ENCODE results near the gene GPR26.

Gene GPR26

DNA sequence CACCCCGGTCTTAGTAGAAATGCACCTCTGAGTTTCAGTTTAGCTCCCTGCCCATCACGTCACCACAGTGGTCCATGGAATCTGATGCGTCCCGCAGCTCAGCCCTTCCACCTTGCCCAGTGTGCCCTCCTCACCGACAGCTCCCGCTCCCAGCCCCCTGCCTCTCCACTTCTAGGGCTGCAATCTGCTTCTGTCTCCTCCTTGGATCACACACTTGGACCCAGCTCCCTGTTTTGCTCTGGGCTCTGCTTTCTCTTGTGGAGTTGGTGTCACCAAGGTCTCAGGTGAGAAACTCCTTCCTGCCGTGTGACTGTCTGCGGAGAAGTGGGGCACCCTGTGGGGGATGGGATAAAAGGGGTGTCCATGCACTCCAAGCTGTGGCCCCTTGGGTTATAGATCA, 37.9 kb downstream of the GPR26 start:
- no peak for TF ChIP-seq TCF12 (IDR thresholded peaks at IDR 0.05; ENCODE audit: low read depth)
- TF ChIP-seq, protein P1, sequence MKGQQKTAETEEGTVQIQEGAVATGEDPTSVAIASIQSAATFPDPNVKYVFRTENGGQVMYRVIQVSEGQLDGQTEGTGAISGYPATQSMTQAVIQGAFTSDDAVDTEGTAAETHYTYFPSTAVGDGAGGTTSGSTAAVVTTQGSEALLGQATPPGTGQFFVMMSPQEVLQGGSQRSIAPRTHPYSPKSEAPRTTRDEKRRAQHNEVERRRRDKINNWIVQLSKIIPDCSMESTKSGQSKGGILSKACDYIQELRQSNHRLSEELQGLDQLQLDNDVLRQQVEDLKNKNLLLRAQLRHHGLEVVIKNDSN (IDR thresholded peaks at IDR 0.05) = no peak
- TF ChIP-seq YY1 (IDR thresholded peaks at IDR 0.05; ENCODE audit: low read depth) = no peak
- no peak for TF ChIP-seq TEAD4 (IDR thresholded peaks at IDR 0.05)
- TF ChIP-seq CEBPB (IDR thresholded peaks at IDR 0.05) = no peak
- TF ChIP-seq, protein P2, sequence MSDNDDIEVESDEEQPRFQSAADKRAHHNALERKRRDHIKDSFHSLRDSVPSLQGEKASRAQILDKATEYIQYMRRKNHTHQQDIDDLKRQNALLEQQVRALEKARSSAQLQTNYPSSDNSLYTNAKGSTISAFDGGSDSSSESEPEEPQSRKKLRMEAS (IDR thresholded peaks at IDR 0.05) = no peak
- TF ChIP-seq EP300 (IDR thresholded peaks at IDR 0.05; ENCODE audit: borderline replicate concordance) = no peak
- TF ChIP-seq FOXM1 (IDR thresholded peaks at IDR 0.05; ENCODE audit: borderline replicate concordance, low read depth) = no peak
- TF ChIP-seq NFIC (IDR thresholded peaks at IDR 0.05) = no peak
- no peak for TF ChIP-seq EGR1 (IDR thresholded peaks at IDR 0.05)
- no peak for TF ChIP-seq TAF1 (IDR thresholded peaks at IDR 0.05; ENCODE audit: low read depth)
- no peak for TF ChIP-seq CREB1 (IDR thresholded peaks at IDR 0.05; ENCODE audit: low read depth)
- TF ChIP-seq ZBTB7A (IDR thresholded peaks at IDR 0.05; ENCODE audit: low read depth) = no peak
- TF ChIP-seq, protein P3, sequence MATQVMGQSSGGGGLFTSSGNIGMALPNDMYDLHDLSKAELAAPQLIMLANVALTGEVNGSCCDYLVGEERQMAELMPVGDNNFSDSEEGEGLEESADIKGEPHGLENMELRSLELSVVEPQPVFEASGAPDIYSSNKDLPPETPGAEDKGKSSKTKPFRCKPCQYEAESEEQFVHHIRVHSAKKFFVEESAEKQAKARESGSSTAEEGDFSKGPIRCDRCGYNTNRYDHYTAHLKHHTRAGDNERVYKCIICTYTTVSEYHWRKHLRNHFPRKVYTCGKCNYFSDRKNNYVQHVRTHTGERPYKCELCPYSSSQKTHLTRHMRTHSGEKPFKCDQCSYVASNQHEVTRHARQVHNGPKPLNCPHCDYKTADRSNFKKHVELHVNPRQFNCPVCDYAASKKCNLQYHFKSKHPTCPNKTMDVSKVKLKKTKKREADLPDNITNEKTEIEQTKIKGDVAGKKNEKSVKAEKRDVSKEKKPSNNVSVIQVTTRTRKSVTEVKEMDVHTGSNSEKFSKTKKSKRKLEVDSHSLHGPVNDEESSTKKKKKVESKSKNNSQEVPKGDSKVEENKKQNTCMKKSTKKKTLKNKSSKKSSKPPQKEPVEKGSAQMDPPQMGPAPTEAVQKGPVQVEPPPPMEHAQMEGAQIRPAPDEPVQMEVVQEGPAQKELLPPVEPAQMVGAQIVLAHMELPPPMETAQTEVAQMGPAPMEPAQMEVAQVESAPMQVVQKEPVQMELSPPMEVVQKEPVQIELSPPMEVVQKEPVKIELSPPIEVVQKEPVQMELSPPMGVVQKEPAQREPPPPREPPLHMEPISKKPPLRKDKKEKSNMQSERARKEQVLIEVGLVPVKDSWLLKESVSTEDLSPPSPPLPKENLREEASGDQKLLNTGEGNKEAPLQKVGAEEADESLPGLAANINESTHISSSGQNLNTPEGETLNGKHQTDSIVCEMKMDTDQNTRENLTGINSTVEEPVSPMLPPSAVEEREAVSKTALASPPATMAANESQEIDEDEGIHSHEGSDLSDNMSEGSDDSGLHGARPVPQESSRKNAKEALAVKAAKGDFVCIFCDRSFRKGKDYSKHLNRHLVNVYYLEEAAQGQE (IDR thresholded peaks at IDR 0.05; ENCODE audit: low read depth) = no peak
- no peak for TF ChIP-seq RAD21 (IDR thresholded peaks at IDR 0.05; ENCODE audit: low read depth)

DNA sequence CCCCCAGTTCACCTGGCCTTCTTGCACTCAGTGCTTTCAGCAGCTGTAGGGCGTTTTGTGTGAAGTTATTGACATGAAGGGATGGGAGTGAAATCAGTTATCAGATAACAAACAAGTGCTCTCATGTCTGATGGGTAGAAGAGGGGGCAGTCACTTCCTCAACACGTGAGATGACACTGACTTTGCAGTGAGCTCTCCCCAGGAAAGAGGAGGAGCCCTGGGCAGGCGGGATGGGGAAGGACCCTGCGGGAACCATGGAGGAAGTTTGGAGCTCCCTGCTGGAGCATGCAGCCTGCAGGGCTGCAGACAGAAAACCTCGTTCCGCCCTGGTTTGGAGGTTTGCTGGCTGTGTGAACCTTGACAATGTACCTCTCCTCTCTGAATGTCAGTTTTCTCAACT, 38.7 kb downstream of the GPR26 start:
- TF ChIP-seq RAD21 (IDR thresholded peaks at IDR 0.05; ENCODE audit: low read depth) (no peak), YY1 (IDR thresholded peaks at IDR 0.05; ENCODE audit: low read depth) (no peak), CREB1 (IDR thresholded peaks at IDR 0.05; ENCODE audit: low read depth) (no peak), FOXM1 (IDR thresholded peaks at IDR 0.05; ENCODE audit: borderline replicate concordance, low read depth) (no peak), EGR1 (IDR thresholded peaks at IDR 0.05) (no peak), NFIC (IDR thresholded peaks at IDR 0.05) (no peak), TCF12 (IDR thresholded peaks at IDR 0.05; ENCODE audit: low read depth) (no peak), CEBPB (IDR thresholded peaks at IDR 0.05) (no peak), EP300 (IDR thresholded peaks at IDR 0.05; ENCODE audit: borderline replicate concordance) (no peak), ZBTB7A (IDR thresholded peaks at IDR 0.05; ENCODE audit: low read depth) (no peak), TAF1 (IDR thresholded peaks at IDR 0.05; ENCODE audit: low read depth) (no peak), TEAD4 (IDR thresholded peaks at IDR 0.05) (no peak)
- TF ChIP-seq, protein P3 (IDR thresholded peaks at IDR 0.05; ENCODE audit: low read depth) = no peak
- TF ChIP-seq, protein P1 (IDR thresholded peaks at IDR 0.05) = no peak
- TF ChIP-seq, protein P2 (IDR thresholded peaks at IDR 0.05) = no peak

DNA sequence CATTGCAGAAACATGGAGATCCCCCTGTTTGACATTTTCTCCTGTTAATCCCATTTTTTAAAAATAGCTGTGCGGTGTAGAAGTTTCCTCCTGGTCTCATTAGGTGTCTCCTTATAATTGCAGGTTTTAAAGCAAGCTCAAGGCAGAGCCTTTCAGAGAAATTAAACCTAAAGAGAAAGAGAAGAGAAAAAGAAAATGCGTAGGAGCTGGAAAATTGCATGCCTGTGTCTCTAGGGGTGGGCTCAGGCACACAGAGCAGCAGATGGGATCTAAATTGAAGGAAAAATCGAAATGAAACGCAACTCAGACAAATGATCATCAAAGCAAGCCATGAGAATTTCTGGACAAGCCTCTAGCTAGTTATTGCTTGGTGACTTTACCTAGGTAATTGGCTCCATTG, 40.1 kb downstream of the GPR26 start:
- no peak for TF ChIP-seq YY1 (IDR thresholded peaks at IDR 0.05; ENCODE audit: low read depth)
- TF ChIP-seq TCF12 (IDR thresholded peaks at IDR 0.05; ENCODE audit: low read depth) = no peak
- no peak for TF ChIP-seq FOXM1 (IDR thresholded peaks at IDR 0.05; ENCODE audit: borderline replicate concordance, low read depth)
- TF ChIP-seq EGR1 (IDR thresholded peaks at IDR 0.05) = no peak
- no peak for TF ChIP-seq TEAD4 (IDR thresholded peaks at IDR 0.05)
- TF ChIP-seq, protein P3 (IDR thresholded peaks at IDR 0.05; ENCODE audit: low read depth) = no peak
- TF ChIP-seq CREB1 (IDR thresholded peaks at IDR 0.05; ENCODE audit: low read depth) = no peak
- no peak for TF ChIP-seq TAF1 (IDR thresholded peaks at IDR 0.05; ENCODE audit: low read depth)
- TF ChIP-seq NFIC (IDR thresholded peaks at IDR 0.05) = no peak
- TF ChIP-seq CEBPB (IDR thresholded peaks at IDR 0.05) = no peak
- TF ChIP-seq, protein P1 (IDR thresholded peaks at IDR 0.05) = no peak
- TF ChIP-seq, protein P2 (IDR thresholded peaks at IDR 0.05) = no peak
- no peak for TF ChIP-seq RAD21 (IDR thresholded peaks at IDR 0.05; ENCODE audit: low read depth)
- TF ChIP-seq EP300 (IDR thresholded peaks at IDR 0.05; ENCODE audit: borderline replicate concordance) = no peak
- no peak for TF ChIP-seq ZBTB7A (IDR thresholded peaks at IDR 0.05; ENCODE audit: low read depth)
